GM21526 (cell line): ENCODE data around the gene ZNF528.
A peak's percentile ranks its signal among the peaks of the same experiment; 100 is the strongest.

Experiments used
- ATAC-seq: cut with Tn5 transposase; IDR thresholded peaks from one replicate; pipeline ENCODE4 v1.9.1; 2021; ENCODE audit warnings: moderate library complexity; ENCODE audit not compliant: unreplicated experiment, low FRiP score

Gene ZNF528

GRCh38 chr19:52397310-52398080, at the start of gene ZNF528:
TSS of gene ZNF528 (plus strand) at chr19:52397849. CDS start at chr19:52402014, 4,165 bp downstream.
- ATAC-seq: no peak

GRCh38 chr19:52351512-52351911, 46.1 kb upstream of the ZNF528 start:
- no peak for ATAC-seq

- no peak for ATAC-seq
These were observed 31.2 kb upstream of the ZNF528 start for GRCh38 chr19:52366414-52366824.

- peak; percentile 65 for ATAC-seq
These were observed 27.9 kb upstream of the ZNF528 start, which contains the start of gene ZNF880 for GRCh38 chr19:52369559-52370340. TSS of gene ZNF880 (plus strand) at chr19:52369923. CDS start at chr19:52369966, 43 bp downstream.

GRCh38 chr19:52370341-52370710, 27.3 kb upstream of the ZNF528 start:
- no peak for ATAC-seq

DNA sequence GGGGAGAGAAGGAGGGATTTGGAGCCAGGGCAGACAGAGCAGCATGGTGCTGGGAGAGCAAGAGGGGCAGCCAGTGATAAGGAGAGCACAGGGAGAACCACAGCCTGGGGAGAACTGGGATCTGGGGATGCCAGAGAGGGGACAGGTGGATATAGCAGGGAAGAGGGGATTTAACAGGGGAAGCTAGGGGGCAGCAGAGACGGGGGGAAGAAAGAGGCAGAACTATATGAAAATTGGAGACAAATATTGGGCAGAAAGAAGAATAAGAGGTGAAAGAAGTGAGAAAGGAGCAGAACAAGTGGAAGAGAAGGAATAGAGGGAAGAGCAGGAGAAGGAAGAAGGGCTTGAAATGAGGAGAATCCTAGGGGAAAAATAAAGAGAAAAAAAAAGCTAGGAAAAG, 6.5 kb upstream of the ZNF528 start:
- ATAC-seq: no peak

DNA sequence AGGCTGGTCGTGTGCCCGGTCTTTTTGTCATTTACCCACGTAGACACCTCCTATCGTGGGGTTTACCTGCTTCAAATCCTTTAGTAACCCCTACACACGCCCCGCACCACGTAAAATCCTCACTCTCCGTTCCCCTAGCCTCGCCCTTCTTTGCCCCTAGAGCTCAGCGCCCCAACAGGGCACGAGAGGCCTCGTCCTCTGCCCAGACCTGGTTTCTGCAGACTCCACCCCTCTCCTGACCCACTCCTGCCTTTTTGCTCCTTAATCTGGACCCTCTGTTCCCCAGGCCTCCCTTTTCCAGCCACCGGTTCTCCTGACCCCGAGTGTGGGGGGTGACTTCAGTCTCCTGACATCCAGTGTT, 412 bp downstream of the ZNF528 start:
- no peak for ATAC-seq

DNA sequence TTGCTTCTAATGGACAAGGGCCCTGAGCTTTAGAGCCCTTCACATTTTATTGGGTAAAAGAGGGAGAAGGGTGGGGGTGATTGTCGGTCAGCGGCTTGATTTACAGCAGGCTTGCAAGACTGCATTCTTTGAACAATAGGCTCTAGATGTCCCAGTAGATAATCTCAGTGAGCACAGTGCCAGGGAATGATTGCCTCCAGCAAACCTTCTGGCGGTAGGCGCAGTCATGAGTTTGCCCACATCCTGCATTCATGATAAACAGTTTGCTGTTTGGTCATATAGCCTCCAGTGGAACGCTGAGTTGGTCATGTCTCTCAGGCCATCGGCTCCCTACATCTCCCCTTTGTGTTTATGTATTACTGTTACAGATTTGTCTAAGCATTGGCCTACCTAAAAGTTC, 12.6 kb downstream of the ZNF528 start:
- ATAC-seq: no peak

DNA sequence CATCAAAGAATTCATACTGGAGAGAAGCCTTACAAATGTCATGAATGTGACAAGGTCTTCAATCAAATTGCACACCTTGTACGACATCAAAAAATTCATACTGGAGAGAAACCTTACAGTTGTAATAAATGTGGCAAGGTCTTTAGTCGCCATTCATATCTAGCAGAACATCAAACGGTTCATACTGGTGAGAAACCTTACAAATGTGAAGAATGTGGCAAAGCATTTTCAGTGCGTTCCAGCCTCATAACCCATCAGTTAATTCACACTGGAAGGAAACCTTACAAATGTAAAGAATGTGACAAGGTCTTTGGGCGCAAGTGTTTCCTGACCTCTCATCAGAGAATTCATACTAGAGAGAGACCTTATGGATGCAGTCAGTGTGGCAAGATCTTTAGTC, 18.1 kb downstream of the ZNF528 start:
- ATAC-seq: no peak

GRCh38 chr19:52428937-52429336, 31.3 kb downstream of the ZNF528 start, which contains the start of gene ZNF534:
TSS of gene ZNF534 (plus strand) at chr19:52429148. CDS start at chr19:52431475, 2,327 bp downstream.
- no peak for ATAC-seq

- no peak for ATAC-seq
These were observed 44.5 kb downstream of the ZNF528 start for GRCh38 chr19:52442179-52442578.

DNA sequence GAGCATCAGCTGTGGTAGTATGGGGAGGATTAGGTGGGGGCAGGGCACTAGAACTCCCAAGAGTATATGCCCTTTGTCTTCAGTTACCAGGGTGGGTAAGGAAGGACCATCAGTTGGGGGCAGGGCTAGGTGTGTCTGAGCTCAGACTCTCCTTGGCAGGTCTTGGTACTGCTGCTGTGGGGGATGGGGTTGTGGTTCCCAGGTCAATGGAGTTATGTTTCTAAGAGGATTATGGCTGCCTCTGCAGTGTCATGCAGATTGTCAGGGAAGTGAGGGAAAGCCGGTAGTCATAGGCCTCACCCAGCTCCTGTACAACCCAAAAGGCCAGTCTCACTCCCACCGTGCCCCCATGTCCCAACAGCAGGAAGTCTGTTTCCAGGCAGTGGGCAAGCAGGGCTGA, 46.9 kb downstream of the ZNF528 start:
- no peak for ATAC-seq

GRCh38 chr19:52451241-52451640, 53.6 kb downstream of the ZNF528 start:
- no peak for ATAC-seq

DNA sequence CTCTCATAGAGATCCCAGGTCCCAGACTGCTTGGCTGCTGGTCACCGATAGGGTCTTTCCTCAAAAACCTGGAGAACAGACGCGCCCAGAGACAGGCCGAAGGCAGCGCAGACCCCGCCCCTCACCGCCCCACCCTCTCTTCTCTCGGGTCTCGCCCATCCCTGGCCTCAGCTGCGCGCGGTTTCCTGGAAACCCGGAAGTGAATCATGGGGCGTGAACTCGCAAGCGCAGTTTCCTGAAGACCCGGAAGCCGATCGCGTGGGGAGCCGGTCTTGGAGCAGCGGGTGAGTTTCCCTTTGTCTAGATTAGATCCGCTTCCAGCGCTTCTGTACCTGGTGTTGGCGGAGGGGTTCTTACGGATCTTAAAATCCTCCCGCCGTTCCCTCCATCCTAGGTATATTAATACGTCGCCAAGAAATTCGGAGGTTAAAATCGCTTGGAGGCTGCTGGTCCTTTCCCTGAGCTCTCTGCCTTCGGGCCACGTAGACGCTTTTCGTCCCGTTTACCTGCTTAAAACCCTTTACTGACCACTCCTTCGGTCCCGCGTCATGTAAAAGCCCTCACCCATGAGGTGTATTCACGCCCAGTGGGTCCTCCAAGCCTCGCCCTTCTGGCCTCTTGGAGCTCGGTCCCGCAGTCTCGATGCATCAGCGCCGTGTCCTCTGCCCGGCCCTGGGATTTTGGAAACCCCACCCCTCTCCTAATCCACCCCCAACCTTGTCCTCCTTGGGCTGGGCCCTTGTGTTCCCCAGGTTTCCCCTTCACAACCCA, 55.9 kb downstream of the ZNF528 start, which contains the start of gene ZNF578:
ZNF578 (plus strand) TSS at position 230 of the 771 bp plus-strand sequence. CDS start 48,293 bp downstream, outside the sequence.
- no peak for ATAC-seq

- ATAC-seq: no peak
These were observed 67.3 kb downstream of the ZNF528 start for GRCh38 chr19:52464798-52465470.
